GM10248 (cell line): ENCODE data around the gene ARHGEF16.

ENCODE experiments used
- CTCF ChIA-PET: fragments of 300-600 bp; sonication (Branson Sonifier 250); formaldehyde crosslinking; extraction: SDS; loops from one replicate; lab custom pipeline; 2021; ENCODE audit warnings: antibody characterized with exemption; lab: Yijun Ruan, JAX
- POLR2A ChIA-PET: fragments of 350-650 bp; sonication (Branson Sonifier 250); formaldehyde crosslinking; extraction: SDS; loops from one replicate; lab custom pipeline; 2020; ENCODE audit warnings: antibody characterized with exemption; lab: Yijun Ruan, JAX
- DNase-seq: peaks from one replicate; pipeline ENCODE4 v3.0.0; 2012; ENCODE audit errors: extremely low spot score
- CTCF ChIP-seq: IDR thresholded peaks from 2 replicates; pipeline ENCODE4 v1.5.1; 2012; ENCODE audit warnings: mild to moderate bottlenecking, low read depth; ENCODE audit errors: extremely low read depth, missing control alignments, control extremely low read depth

ARHGEF16 gene

GRCh38 chr1:3442331-3442730, 12.1 kb upstream of the ARHGEF16 start:
- DNase-seq: no peak
- POLR2A ChIA-PET: no interaction called here
- CTCF ChIA-PET: interaction anchor here (1.6 kb wide), 1 partner anchor 10 kb away, joined by 10 read pairs; no protein-coding TSS in a partner anchor
- TF ChIP-seq CTCF: no peak

- TF ChIP-seq CTCF: no peak
- DNase-seq: no peak
- ChIA-PET CTCF (interaction anchor here (1.1 kb wide), 1 partner anchor 10 kb away, joined by 5 read pairs; no protein-coding TSS in a partner anchor), POLR2A (no interaction called here)
Observed at GRCh38 chr1:3442901-3443300, 11.6 kb upstream of the ARHGEF16 start.

GRCh38 chr1:3443807-3444206, 10.7 kb upstream of the ARHGEF16 start:
- no peak for TF ChIP-seq CTCF
- ChIA-PET POLR2A (no interaction called here), CTCF (interaction anchor here (1.1 kb wide), 1 partner anchor 9 kb away, joined by 5 read pairs; no protein-coding TSS in a partner anchor)
- no peak for DNase-seq

- POLR2A ChIA-PET: no interaction called here
- DNase-seq: no peak
- CTCF ChIA-PET: interaction anchor here (1.3 kb wide), 1 partner anchor 9 kb away, joined by 5 read pairs; no protein-coding TSS in a partner anchor
- TF ChIP-seq CTCF: no peak
Observed at GRCh38 chr1:3444298-3444697, 10.2 kb upstream of the ARHGEF16 start.

- TF ChIP-seq CTCF: no peak
- DNase-seq: no peak
- POLR2A ChIA-PET: no interaction called here
- CTCF ChIA-PET: interaction anchor here (1.3 kb wide), 1 partner anchor 8 kb away, joined by 5 read pairs; no protein-coding TSS in a partner anchor
Observed at GRCh38 chr1:3444736-3445135, 9.7 kb upstream of the ARHGEF16 start.

GRCh38 chr1:3450202-3450863, 4.1 kb upstream of the ARHGEF16 start:
- ChIA-PET CTCF (no interaction called here), POLR2A (no interaction called here)
- DNase-seq: no peak
- no peak for TF ChIP-seq CTCF
